Measurements from ENCODE around the gene SOX10.

Gene SOX10

DNA sequence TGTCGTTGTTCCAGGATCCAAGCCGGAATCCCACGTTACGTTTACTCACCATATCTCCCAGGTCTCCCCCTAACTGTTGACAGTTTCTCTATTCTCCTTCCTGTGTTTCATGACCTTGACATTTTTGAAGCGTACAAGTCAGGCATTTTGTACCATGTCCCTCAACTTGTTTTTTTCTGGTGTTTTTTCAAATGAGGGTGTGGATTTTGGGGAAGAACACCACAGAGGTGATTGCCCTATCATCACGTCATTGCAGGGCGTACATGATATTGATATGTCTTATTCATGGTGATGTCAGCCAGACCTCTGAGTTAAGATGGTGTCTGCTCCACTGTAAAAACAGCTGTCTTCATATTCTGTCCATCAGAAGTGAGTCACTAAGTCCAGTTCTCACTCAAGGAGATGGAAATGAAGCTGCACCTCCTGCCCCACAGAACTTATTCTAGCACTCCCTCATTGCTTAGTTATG, 28.3 kb upstream of the SOX10 start:
- DNase-seq (ENCODE audit: insufficient read length) (no peak), FAIRE-seq (no peak)
- no peak for TF ChIP-seq TAF1 (IDR thresholded peaks at IDR 0.05; ENCODE audit: borderline replicate concordance, low read depth, low read length)
- no peak for TF ChIP-seq POLR2A (IDR thresholded peaks at IDR 0.05; ENCODE audit: low read depth, low read length)
- no peak for TF ChIP-seq POLR2AphosphoS5 (IDR thresholded peaks at IDR 0.05; ENCODE audit: low read depth, low read length)

GRCh38 chr22:38009000-38009806, 24.8 kb upstream of the SOX10 start:
- no peak for FAIRE-seq
- no peak for TF ChIP-seq TAF1 (IDR thresholded peaks at IDR 0.05; ENCODE audit: borderline replicate concordance, low read depth, low read length)
- TF ChIP-seq POLR2A (IDR thresholded peaks at IDR 0.05; ENCODE audit: low read depth, low read length), result no peak
- no peak for TF ChIP-seq POLR2AphosphoS5 (IDR thresholded peaks at IDR 0.05; ENCODE audit: low read depth, low read length)
- DNase-seq (ENCODE audit: insufficient read length), result no peak

DNA sequence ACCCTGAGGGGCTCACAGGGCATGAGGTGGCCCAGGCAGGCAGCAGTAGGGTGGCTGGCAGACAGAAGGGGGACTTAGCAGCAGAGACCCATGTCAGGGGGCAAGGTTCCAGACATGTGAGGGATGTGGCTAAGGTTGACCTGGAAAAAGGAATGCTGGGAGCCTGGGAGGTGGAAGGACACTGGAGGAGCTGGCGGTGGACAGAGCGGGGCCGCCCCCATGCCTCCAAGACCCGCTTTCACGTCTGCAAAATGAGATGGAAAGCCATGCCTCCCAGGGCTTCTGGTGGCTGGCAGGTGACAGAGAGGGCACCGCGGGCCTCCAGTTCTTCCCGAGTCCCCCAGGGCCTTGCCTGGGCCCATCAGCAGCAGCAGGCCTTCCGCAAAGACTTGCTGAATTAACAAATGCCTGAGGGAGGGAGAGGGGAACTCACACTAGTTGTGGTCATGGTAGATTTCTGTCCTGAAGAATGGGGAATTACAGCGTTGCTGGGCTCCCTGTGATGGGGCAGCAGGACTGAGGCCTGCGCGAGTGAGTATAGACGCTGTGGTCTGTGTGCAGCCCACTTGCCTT, 23.1 kb upstream of the SOX10 start:
- DNase-seq (ENCODE audit: insufficient read length) (no peak), FAIRE-seq (no peak)
- TF ChIP-seq POLR2AphosphoS5 (IDR thresholded peaks at IDR 0.05; ENCODE audit: low read depth, low read length) (no peak), POLR2A (IDR thresholded peaks at IDR 0.05; ENCODE audit: low read depth, low read length) (no peak), TAF1 (IDR thresholded peaks at IDR 0.05; ENCODE audit: borderline replicate concordance, low read depth, low read length) (no peak)

DNA sequence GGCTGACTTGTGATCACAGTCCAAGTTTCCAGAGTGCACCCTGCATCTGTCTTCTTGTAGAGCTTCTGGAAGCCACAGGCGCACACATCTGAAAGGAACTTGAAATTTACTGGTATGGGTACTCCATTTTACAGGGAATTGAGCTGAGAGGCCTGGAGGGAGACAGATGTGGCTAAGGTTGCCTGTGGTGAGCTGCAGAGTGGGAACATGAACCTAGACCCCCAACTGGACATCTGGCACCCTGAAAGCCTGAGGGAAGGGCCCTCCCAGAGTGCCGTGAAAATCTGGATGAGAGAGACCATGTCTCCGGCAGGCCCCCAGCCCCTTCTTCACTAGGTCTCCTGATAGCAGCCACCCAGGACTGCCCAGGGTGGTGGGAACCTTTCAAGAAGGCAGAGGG, 22.6 kb upstream of the SOX10 start:
- FAIRE-seq, result no peak
- DNase-seq (ENCODE audit: insufficient read length), result no peak
- TF ChIP-seq POLR2AphosphoS5 (IDR thresholded peaks at IDR 0.05; ENCODE audit: low read depth, low read length) (no peak), POLR2A (IDR thresholded peaks at IDR 0.05; ENCODE audit: low read depth, low read length) (no peak), TAF1 (IDR thresholded peaks at IDR 0.05; ENCODE audit: borderline replicate concordance, low read depth, low read length) (no peak)

- FAIRE-seq (no peak), DNase-seq (ENCODE audit: insufficient read length) (no peak)
- no peak for TF ChIP-seq POLR2AphosphoS5 (IDR thresholded peaks at IDR 0.05; ENCODE audit: low read depth, low read length)
- TF ChIP-seq TAF1 (IDR thresholded peaks at IDR 0.05; ENCODE audit: borderline replicate concordance, low read depth, low read length), result no peak
- no peak for TF ChIP-seq POLR2A (IDR thresholded peaks at IDR 0.05; ENCODE audit: low read depth, low read length)
Observed at GRCh38 chr22:38005943-38006342, 21.6 kb upstream of the SOX10 start.

DNA sequence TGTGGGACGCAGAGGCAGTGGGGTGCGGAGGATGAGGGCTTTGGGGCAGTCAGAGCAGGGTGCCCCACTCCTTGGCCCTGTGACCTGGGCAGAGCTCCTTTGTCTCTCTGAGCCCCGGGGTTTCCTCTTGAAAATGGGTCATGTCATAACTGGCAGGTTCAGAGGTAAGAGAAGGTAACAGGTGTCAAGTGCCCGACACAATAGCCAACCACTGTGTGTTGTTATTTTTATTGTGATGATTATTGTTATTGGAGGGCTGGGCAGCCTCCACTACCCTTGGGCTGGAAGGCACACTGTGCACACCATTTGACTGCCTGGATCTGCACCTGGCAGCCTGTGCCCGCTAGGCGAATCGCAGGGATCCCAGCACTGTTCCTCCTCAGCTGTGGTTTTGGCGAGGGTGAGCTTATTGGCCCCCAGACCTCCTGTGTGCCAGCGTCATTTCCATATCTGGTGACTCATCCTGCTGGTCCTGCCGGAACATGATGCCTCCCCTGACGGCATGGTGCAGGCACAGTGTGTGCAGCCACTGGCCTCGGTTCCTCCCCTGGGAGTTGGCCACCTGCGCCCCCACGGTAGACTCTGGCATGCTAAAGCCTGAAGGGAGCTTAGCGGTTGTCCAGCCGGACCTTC, 15.4 kb upstream of the SOX10 start:
- TF ChIP-seq POLR2AphosphoS5 (IDR thresholded peaks at IDR 0.05; ENCODE audit: low read depth, low read length), result no peak
- no peak for TF ChIP-seq POLR2A (IDR thresholded peaks at IDR 0.05; ENCODE audit: low read depth, low read length)
- TF ChIP-seq TAF1 (IDR thresholded peaks at IDR 0.05; ENCODE audit: borderline replicate concordance, low read depth, low read length), result no peak
- DNase-seq (ENCODE audit: insufficient read length) (no peak), FAIRE-seq (peak; percentile 38)

DNA sequence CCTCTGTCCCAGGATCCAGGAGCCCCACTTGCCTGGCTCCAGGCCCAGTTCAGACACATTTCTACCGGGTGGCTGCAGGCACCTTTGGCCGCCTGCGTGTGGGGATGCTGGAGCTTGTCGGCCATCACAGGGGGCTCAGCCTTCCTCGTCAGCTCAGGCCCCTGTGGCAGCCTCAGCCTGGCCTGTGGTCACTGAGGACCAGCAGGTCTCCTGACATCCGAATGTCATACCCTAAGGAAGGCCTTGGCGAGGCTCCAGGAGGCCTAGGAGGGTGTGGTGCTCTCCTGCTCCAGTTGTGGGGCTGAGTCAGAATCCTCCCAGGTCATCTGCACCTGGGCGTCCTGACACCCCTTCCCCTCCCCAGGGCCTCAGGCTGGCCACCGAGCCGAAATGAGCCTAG, 14.9 kb upstream of the SOX10 start:
- FAIRE-seq, result no peak
- no peak for TF ChIP-seq POLR2AphosphoS5 (IDR thresholded peaks at IDR 0.05; ENCODE audit: low read depth, low read length)
- TF ChIP-seq TAF1 (IDR thresholded peaks at IDR 0.05; ENCODE audit: borderline replicate concordance, low read depth, low read length), result no peak
- no peak for TF ChIP-seq POLR2A (IDR thresholded peaks at IDR 0.05; ENCODE audit: low read depth, low read length)
- DNase-seq (ENCODE audit: insufficient read length), result no peak

DNA sequence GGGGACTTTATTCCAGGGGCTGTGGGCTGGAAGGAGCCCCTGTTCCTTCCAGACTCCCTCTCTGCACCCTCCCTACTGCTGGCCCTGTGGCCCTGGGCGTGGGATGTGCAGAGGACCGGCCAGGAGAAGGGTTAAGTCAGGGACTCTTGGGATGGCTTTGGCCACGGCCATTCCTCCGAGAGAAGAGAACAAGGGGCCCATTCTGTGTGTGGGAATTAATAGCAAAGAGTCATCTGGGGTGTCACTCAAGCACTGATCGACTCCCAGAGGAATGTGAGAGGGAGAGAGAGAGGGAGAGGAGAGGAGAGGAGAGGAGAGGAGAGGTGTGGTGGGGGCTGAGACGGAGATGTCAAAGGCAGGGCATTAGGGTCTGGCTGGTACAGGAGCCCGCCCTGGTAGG, 14.2 kb upstream of the SOX10 start:
- no peak for DNase-seq (ENCODE audit: insufficient read length)
- TF ChIP-seq POLR2A (IDR thresholded peaks at IDR 0.05; ENCODE audit: low read depth, low read length) (no peak), TAF1 (IDR thresholded peaks at IDR 0.05; ENCODE audit: borderline replicate concordance, low read depth, low read length) (no peak), POLR2AphosphoS5 (IDR thresholded peaks at IDR 0.05; ENCODE audit: low read depth, low read length) (no peak)
- FAIRE-seq, result no peak

DNA sequence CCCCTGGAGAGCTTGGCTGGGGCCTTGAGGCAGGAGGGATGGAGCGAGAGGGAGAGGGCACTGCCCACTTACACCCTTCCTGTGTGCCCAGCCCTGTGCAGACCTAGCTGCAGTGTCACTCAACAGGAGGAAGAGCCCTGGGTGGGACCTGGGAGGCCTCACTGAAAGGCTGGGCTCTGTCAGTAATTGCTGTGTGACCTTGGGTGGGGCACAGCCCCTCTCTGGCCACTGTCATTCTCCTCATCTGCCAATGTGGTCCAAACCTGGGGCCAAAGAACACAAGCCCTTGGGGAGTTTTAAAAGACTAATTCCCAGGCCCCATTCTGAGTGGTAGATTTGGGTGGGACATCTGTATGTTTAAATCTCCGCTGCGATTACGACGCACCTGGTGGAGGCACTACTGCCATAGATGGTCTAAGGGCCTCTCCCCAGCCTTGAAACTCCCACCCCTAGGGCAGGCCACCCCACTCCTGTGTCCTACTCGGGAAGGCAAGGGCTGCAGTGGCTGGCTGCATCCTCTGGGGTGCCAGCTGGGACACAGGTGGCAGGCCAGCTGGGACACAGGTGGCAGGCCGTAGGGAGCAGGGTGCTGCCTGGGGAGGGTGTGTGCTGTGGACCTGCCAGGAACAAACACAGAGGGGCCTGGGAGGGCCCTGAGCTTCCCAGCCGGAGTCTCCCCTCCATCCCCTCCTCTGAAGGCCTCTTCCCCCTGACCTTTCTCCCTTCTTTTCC, 12.3 kb upstream of the SOX10 start:
- FAIRE-seq (no peak), DNase-seq (ENCODE audit: insufficient read length) (no peak)
- TF ChIP-seq TAF1 (IDR thresholded peaks at IDR 0.05; ENCODE audit: borderline replicate concordance, low read depth, low read length) (no peak), POLR2A (IDR thresholded peaks at IDR 0.05; ENCODE audit: low read depth, low read length) (no peak)

- DNase-seq (ENCODE audit: insufficient read length), result no peak
- FAIRE-seq, result no peak
- TF ChIP-seq POLR2A (IDR thresholded peaks at IDR 0.05; ENCODE audit: low read depth, low read length) (no peak), TAF1 (IDR thresholded peaks at IDR 0.05; ENCODE audit: borderline replicate concordance, low read depth, low read length) (no peak), POLR2AphosphoS5 (IDR thresholded peaks at IDR 0.05; ENCODE audit: low read depth, low read length) (no peak)
Observed at GRCh38 chr22:37996079-37996478, 11.7 kb upstream of the SOX10 start.

DNA sequence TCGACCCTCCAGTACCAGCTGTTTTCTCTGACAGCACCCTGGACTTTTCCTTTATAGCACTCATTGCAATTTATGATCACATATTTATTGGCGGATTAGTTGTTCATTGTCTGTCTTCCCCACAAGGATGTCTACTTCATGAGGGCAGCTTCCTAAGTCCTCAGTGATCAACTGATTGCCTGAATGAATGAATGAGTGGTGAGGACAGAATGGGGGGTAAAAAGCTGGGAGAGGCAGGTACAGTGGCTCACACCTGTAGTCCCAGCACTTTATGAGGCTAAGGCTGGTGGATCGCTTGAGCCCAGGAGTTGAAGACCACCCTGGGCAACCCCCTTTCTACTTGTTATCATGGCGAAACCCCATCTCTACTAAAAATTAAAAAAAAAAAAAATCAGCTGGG, 11.1 kb upstream of the SOX10 start:
- TF ChIP-seq TAF1 (IDR thresholded peaks at IDR 0.05; ENCODE audit: borderline replicate concordance, low read depth, low read length) (no peak), POLR2A (IDR thresholded peaks at IDR 0.05; ENCODE audit: low read depth, low read length) (no peak), POLR2AphosphoS5 (IDR thresholded peaks at IDR 0.05; ENCODE audit: low read depth, low read length) (no peak)
- no peak for FAIRE-seq
- no peak for DNase-seq (ENCODE audit: insufficient read length)
